ENCODE results near the gene TLN1. TPM values are rescaled to one million over a fixed set of nuclear protein-coding genes. Genes with fewer than 3 reads are reported as not detected.

Gene TLN1
- total RNA-seq, 1 donor from 2014 or later, result 684 TPM

DNA sequence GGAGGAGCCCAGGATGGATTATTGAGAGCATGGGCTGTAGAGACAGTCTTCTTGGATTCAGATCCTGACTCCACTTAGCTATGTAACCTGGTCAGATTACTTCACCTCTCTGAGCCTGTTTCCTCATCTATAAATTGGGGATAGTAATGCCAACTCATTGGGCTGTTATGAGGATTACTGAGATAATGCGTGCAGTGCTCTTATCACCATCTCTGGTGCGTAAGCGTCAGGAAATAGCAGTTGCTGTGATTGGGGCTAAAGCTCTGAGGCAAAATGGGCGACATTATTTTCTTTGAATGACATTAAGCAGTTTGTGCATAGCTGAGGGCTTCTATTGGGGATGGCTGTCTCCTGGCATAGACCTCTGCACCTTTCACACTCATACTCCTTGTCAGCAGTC is 23.1 kb upstream of the TLN1 start:
- H3K27ac Mint-ChIP-seq (ENCODE audit: unreplicated experiment), result no peak overlapping the region
- peaks cover 45% of the 10 kb centered on the region for H3K4me1 Mint-ChIP-seq (ENCODE audit: low read depth)
- TF ChIP-seq, protein P1, sequence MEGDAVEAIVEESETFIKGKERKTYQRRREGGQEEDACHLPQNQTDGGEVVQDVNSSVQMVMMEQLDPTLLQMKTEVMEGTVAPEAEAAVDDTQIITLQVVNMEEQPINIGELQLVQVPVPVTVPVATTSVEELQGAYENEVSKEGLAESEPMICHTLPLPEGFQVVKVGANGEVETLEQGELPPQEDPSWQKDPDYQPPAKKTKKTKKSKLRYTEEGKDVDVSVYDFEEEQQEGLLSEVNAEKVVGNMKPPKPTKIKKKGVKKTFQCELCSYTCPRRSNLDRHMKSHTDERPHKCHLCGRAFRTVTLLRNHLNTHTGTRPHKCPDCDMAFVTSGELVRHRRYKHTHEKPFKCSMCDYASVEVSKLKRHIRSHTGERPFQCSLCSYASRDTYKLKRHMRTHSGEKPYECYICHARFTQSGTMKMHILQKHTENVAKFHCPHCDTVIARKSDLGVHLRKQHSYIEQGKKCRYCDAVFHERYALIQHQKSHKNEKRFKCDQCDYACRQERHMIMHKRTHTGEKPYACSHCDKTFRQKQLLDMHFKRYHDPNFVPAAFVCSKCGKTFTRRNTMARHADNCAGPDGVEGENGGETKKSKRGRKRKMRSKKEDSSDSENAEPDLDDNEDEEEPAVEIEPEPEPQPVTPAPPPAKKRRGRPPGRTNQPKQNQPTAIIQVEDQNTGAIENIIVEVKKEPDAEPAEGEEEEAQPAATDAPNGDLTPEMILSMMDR (IDR thresholded peaks at IDR 0.05), result no peak

DNA sequence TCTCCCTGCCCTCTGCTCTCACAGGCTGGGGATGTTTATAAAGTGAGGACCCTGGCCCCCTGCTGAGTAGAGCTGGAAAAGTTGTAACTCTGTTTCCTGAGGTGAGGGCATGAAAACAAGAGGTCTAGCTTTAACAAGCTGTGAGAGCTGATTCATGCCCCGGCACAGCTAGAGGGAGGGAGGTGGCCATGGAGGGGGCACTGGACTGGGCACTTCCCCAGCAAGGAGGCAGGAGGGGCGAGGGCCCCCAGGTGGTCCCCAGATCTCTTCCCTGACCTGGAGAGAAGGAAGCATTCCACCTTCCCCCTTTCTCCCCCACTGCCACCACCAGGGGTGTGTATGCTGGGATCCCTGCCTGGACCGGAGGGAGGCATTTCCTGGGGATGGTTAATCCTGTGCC is 22.3 kb upstream of the TLN1 start, which contains the start of gene MSMP:
Gene MSMP, minus strand, starts transcription at position 13 of the 400 bp plus-strand sequence. CDS start 147 bp downstream, outside the sequence.
- Mint-ChIP-seq H3K27ac (ENCODE audit: unreplicated experiment) (peak within 1 kb of the TSS; percentile 49), H3K36me3 (ENCODE audit: low read depth) (peaks cover 26% of the 10 kb centered on the region), H3K27me3 (ENCODE audit: low read depth) (no peaks in the 10 kb centered on the region), H3K4me1 (ENCODE audit: low read depth) (peaks cover 45% of the 10 kb centered on the region), H3K9me3 (ENCODE audit: low read depth) (no peaks in the 10 kb centered on the region), H3K4me3 (ENCODE audit: unreplicated experiment) (no peak within 1 kb of the TSS)
- TF ChIP-seq, protein P1 (IDR thresholded peaks at IDR 0.05), result no peak
- no peak for DNase-seq (ENCODE audit: low spot score)

More for the DNA sequence above, 23.1 kb upstream of the TLN1 start:
- DNase-seq (ENCODE audit: low spot score), result no peak
- Mint-ChIP-seq H3K36me3 (ENCODE audit: low read depth) (peaks cover 26% of the 10 kb centered on the region), H3K27me3 (ENCODE audit: low read depth) (no peaks in the 10 kb centered on the region), H3K4me3 (ENCODE audit: unreplicated experiment) (no peak overlapping the region), H3K9me3 (ENCODE audit: low read depth) (no peaks in the 10 kb centered on the region)

DNA sequence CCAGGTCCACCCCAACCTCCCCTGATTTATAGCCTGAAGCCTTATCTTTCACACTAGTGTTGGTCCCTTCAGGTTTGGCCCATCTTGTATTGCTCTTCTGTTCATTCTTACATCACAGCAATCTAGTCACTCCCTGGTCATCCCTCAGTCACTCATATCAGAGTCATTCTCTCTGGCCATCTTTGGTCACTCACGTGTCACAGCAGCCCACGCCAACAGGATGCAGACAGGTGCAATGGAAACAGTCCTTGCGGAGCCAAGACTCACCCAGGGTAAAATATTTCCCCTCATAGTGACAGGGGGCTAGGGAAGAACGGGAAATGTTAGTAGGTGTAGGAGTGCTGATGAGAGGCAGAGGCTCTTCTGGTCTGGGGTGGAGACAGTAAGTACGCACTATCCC is 21.5 kb upstream of the TLN1 start:
- H3K36me3 Mint-ChIP-seq (ENCODE audit: low read depth), result peaks cover 26% of the 10 kb centered on the region
- TF ChIP-seq, protein P1 (IDR thresholded peaks at IDR 0.05), result no peak
- no peak for DNase-seq (ENCODE audit: low spot score)
- H3K4me3 Mint-ChIP-seq (ENCODE audit: unreplicated experiment), result no peak overlapping the region
- peaks cover 39% of the 10 kb centered on the region for H3K4me1 Mint-ChIP-seq (ENCODE audit: low read depth)
- H3K9me3 Mint-ChIP-seq (ENCODE audit: low read depth), result no peaks in the 10 kb centered on the region
- no peaks in the 10 kb centered on the region for H3K27me3 Mint-ChIP-seq (ENCODE audit: low read depth)
- H3K27ac Mint-ChIP-seq (ENCODE audit: unreplicated experiment), result no peak overlapping the region

DNA sequence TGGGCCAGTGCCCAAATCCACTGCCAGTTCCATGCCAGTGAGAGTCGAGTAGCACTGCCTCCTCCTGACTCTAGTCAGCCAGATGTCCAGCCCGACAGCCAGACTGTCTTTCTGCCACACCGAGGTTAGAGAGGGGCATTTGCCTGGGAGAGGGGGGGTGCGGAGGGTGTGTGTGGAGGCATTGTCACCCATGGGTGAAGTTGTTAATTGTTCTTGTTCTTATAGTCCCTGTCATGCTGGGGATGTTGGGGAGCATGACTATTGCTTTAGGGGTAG is 18.2 kb upstream of the TLN1 start:
- TF ChIP-seq, protein P1 (IDR thresholded peaks at IDR 0.05), result no peak
- H3K9me3 Mint-ChIP-seq (ENCODE audit: low read depth), result no peaks in the 10 kb centered on the region
- H3K27me3 Mint-ChIP-seq (ENCODE audit: low read depth), result no peaks in the 10 kb centered on the region
- peak overlapping the region; percentile 89 for H3K4me3 Mint-ChIP-seq (ENCODE audit: unreplicated experiment)
- H3K27ac Mint-ChIP-seq (ENCODE audit: unreplicated experiment), result peak overlapping the region; percentile 66
- no peak for DNase-seq (ENCODE audit: low spot score)
- peaks cover 29% of the 10 kb centered on the region for H3K36me3 Mint-ChIP-seq (ENCODE audit: low read depth)
- H3K4me1 Mint-ChIP-seq (ENCODE audit: low read depth), result peaks cover 42% of the 10 kb centered on the region

DNA sequence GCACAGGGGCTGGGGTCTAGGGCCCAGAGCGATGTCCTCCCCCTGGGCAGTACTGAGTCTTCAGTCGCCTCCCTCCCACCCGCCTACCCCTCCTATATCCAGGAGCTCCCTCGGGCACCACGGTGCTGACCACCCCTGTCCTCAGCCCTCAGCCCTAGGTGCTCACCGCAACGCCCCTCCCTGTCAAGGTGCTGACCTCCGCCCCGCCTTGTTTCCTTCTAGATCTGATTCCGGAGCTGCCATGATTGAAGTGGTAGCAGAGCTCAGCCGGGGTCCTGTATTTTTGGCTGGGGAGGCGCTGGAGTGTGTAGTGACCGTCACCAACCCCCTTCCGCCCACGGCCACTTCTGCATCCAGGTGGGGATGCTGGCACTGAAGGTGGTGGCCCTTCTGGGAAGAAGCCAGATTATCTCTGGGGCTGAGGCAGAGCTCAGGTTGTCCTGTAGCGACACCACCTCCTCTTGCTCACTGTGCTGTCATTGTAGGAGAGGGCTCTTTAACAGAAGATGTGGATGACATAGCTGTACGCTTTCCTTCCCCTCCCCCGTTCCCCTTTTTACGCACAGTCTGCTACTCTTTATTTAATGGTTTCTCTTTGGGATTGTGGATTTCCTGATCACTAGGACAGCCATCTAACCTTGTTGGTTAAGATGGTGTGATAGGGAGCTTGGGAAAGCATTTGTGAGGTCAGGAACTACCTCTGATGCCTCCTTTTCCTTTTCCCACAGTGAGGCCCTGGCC is 17.7 kb upstream of the TLN1 start:
- no peak for DNase-seq (ENCODE audit: low spot score)
- Mint-ChIP-seq H3K36me3 (ENCODE audit: low read depth) (peaks cover 30% of the 10 kb centered on the region), H3K27ac (ENCODE audit: unreplicated experiment) (peak overlapping the region; percentile 66)

More for the DNA sequence above, 17.7 kb upstream of the TLN1 start:
- TF ChIP-seq, protein P1 (IDR thresholded peaks at IDR 0.05), result no peak
- Mint-ChIP-seq H3K9me3 (ENCODE audit: low read depth) (no peaks in the 10 kb centered on the region), H3K27me3 (ENCODE audit: low read depth) (no peaks in the 10 kb centered on the region), H3K4me3 (ENCODE audit: unreplicated experiment) (peak overlapping the region; percentile 89), H3K4me1 (ENCODE audit: low read depth) (peaks cover 44% of the 10 kb centered on the region)
